GM23338 (cell line): Measurements from ENCODE around the gene CENPL.

Experiments
- EZH2 ChIP-seq: fragments of 200-600 bp; sonication (generic); IDR thresholded peaks from one replicate; pipeline ENCODE4 v1.8.0; 2017; ENCODE audit warnings: antibody characterized with exemption, mild to moderate bottlenecking, low read depth; ENCODE audit not compliant: unreplicated experiment
- STAT1 ChIP-seq: IDR thresholded peaks from one replicate; pipeline ENCODE4 v1.6.1; 2016; ENCODE audit warnings: antibody characterized with exemption; ENCODE audit not compliant: unreplicated experiment

GRCh38 chr1:173862769-173863223 lies 38.1 kb upstream of the CENPL start:
- TF ChIP-seq STAT1 (no peak), EZH2 (no peak)
